Brain pericyte (primary cell): ENCODE results near the gene PRSS23.
A peak's percentile ranks its signal among the peaks of the same experiment; 100 is the strongest.

ENCODE experiments used
- DNase-seq: peaks from one replicate; pipeline ENCODE4 v3.0.0-alpha.2; 2012; ENCODE audit warnings: low read depth, low spot score

Gene PRSS23

DNA sequence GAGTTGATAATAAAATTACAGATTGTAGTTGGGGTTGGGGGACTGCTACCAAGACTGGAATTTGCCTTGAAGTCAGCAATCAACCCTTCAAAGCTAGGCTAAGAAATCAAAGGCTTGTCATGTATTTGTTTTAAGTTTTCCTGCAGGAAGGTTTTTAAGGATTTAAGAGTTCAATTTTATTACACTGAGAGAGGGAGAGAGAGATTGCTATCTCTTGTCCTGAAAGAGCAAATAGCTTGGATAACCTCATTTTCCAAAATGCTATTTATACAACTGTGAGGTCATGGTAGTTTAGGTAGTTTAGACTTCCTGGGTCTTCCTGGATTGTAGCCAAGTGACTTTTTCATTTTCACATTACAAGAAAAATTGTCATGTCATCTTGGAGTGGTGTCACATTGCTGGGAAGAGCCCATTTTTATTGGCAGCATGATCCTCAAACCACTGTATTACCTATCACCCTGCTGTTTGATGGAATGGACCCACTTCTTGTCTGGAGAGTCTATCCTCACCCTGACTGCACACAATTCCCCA lies 10.1 kb upstream of the PRSS23 start:
- no peak for DNase-seq

DNA sequence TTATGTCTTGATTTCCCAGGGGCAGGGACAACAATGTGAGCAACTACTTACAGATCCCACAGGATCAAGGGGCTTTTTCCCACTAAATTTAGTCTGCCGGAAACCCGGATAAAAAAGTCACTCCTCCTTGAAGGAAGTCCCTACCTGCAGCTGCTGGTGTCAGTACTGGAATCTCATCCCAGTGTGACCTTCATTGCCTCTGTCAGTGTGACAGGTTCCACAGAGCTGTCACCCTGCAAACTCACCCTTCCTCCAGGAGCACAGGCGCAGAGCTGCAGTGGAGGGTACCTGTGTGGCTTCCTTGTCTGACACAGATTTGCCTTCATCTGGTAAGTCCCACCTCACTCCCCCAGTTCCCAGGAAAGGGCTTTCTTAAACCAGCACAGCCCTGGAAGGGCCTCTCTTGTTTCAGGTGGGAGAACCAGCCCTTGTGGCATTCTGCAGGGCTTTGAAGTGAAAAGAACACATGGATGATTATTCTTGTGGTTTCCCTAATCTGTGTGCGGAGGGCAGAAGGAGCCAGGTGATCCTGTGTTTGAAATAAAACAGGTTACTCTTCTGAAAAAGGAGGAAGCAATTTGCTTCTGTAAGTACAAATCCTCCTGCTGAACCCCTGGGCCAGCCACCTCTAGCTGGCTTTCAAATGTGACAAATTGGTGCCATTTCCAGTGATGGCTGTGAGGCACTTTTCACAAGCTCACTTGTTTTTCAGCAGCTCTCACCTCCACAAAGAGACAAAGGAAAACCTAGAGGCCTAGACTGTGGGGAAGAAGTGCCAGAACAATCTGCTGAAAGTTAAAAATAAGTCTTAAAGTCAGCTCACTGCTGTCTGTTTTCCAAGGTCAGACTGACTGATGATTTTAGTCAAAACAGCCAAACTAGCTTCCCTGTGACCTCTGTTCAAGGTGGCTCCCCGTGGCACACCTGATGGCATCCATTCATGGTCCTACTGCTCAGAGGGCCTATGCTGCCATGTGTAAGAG lies 9.2 kb upstream of the PRSS23 start:
- DNase-seq: no peak

DNA sequence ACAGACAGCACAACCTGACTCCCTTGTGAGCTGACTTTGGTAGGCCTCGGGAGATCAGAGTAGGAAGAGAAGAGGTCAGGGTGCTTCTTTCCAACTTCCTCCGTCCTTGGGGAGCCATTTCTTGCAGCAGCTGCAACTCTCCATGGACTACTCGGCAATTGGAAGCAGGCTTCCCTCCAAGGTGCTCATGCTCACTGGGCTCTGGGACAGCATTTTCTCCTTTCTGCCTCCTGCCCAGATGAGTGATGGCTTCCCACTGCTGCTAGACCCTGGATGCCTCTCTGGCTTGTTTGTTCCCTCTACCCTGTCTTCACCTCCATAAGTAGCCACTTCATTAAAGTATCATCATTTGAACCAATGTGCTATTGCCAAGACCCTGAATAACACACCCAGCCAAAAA lies 8.2 kb upstream of the PRSS23 start:
- DNase-seq: no peak

DNA sequence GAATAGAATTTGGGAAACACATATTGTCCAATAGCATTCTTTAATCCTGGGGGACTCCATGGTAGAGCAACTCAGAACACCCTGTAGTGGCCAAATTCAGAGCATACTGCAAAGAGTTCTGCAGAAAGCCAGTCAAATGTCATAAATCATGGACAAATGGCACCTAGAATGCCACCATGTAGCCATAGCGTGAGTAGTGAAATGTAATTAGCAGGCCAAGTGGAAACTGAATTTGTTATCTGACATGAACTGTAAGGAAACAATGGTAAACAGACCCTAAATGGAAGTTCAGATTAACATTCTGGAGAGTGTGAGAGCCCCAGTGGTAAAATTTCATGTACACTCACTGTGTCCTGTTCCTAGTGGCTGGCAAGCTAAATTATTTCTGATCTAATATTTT lies 7.0 kb upstream of the PRSS23 start:
- no peak for DNase-seq

DNA sequence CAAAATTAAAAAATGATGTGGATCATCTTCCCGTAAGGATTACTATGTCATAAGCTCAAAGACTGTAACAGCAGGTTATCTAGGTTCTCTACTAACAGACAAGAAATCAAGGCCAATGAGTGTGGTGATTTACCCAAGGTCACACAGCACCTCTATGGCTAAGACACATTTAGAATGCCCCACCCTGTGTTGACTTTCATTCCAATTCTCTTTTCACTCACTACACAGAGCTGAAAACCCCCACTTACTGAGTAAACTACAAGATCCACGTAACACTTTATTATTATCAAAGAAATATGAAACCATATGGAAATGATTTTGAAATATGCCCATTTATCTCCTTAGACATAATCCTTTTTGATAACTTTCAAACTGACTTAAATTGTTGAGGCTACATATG lies 4.8 kb upstream of the PRSS23 start:
- no peak for DNase-seq

DNA sequence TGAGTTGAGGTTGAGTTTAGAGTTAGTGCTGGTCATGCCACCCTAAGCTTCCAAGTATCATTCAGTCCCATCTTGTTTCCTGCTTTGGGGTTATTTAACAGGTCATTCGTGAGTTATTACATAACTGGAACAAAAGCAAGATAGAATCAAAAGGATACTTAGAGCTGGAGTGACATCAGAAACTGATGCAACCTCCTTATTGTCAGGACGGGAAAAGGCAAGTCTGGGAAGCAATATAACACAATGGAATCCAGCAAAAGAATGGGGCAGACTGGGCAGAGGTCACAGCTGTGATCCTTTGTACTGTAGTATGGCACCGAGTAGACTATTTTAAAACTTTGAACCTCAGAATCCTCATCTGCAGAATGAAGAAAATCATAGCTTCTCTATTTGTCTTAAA lies 4.4 kb upstream of the PRSS23 start:
- no peak for DNase-seq

DNA sequence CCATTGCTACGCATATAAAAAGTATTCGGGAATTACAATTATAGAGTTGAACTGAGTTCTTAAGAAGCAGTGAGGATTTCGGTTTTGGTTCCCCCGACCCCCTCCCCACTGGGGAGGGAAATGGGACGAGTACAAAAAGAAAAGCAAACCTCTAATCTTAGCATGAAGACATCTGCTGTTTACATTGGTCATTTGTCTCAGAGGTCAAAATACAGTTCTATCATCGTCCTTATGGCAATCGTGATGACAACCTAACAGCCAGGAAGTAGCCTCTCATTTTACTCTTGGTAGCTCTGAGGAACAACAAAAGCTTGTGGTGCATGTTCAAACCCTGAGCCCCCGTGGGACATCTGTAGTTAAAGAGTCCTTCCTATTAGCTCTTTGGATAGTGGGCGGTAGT lies 3.2 kb upstream of the PRSS23 start:
- no peak for DNase-seq

DNA sequence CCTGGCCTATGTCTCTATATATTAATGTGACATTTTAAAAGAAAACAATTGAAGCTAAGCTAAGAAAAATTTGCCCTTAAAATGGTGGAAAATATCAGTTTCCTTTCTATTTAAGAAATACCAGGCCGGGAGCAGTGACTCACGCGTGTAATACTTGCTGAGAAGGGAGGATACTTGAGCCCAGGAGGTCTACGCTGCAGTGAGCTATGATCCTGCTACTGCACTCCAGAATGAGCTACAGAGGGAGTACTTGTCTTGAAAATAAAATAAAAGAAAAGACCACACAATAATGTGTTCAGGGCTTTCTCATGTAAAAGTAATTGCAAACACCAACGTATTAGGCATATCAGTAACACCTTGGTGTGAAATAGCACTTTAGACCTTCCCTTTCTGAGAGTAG lies 1.4 kb upstream of the PRSS23 start:
- peak; percentile 65 for DNase-seq

DNA sequence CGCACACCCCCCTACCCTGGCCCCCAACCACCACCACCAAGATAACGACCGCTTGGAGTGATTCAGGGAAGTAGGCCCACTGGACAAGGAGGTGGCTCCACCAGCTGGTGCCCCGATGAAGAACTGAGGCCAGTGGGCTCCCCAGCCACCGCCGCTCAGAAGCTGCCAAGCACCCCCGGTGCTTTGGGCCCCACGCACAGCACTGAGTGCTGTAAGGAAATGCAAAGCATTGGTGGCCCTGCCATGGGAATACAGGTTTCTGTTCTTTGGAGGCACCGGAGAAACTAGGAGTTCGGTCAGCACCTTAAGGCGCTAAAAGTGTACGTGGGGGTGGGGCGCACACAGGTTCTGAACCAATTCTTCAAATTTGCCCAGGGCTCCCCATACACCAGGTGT lies 664 bp upstream of the PRSS23 start:
- DNase-seq: no peak

DNA sequence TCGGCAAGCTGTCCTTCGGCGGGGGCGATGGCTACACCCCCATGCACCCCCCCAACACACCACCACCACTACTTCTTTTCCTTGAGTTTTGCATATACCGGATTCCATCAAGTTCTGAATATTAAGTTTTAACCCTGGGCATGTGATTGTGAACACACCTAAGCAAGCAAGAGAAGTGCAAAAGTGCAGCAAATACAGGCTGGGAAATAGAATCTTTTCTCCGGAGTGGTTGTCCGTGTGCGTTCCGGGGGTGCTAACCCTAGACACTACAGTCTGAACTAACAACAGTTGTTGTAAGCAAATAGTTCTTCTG lies 574 bp downstream of the PRSS23 start:
- no peak for DNase-seq

DNA sequence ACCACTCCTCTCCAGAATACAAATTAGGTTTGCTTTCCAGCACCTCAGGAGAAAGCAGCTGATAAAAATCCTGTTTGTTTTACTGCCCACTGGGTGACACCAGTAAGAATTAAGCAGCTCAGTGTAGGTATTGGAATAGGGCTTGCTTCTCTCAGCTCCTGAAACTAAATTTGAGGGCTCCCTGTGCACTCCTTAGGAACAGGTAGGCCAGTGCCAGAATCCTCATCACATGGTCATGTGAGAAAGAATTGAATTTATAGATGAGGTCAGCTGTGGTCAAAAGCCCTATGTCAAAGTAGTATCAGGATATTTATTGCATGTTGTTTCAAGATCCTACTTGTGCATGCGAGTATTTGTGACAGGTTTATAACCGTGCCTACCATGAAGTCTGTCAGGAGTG lies 1.0 kb downstream of the PRSS23 start:
- DNase-seq: no peak

DNA sequence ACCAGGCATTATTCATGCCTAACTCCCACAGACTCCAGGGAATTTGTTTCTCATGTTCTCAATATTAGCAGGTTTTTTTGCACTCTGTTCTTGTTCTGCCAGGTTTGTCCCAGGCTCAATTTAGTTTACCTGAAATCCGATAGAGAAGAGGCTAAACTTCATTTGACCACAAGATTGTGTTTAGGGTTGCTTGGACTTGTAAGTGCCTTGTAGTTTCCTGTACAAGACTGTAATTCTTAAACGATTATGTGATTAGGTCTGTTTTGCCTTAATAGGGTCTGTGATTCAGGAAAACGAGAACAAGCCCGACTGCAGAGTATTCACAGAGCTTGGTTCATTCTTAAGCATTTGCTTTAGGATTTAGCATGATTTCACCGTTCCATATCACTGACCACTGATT lies 1.8 kb downstream of the PRSS23 start:
- DNase-seq: no peak

DNA sequence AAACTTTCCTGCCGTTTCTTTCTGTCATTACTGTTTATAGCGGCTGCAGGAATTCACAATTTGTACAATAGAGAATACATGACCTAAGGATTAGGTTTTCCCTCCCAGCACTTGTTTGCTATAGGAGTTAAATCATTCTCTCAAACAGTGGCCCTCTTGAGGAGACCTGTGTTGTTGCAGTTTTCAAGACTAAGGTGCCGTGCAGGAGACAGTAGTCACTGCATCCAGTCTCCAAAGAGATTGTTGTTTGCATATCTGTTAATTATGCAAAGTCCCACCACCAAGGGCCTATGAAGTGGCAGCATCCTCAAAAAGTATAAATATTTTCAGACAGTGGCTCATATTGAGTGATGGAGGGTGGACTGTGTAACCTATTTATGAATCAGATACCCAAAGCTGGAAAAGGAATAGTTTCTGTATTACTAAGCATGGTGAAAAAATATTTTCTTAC lies 2.3 kb downstream of the PRSS23 start:
- DNase-seq: no peak

DNA sequence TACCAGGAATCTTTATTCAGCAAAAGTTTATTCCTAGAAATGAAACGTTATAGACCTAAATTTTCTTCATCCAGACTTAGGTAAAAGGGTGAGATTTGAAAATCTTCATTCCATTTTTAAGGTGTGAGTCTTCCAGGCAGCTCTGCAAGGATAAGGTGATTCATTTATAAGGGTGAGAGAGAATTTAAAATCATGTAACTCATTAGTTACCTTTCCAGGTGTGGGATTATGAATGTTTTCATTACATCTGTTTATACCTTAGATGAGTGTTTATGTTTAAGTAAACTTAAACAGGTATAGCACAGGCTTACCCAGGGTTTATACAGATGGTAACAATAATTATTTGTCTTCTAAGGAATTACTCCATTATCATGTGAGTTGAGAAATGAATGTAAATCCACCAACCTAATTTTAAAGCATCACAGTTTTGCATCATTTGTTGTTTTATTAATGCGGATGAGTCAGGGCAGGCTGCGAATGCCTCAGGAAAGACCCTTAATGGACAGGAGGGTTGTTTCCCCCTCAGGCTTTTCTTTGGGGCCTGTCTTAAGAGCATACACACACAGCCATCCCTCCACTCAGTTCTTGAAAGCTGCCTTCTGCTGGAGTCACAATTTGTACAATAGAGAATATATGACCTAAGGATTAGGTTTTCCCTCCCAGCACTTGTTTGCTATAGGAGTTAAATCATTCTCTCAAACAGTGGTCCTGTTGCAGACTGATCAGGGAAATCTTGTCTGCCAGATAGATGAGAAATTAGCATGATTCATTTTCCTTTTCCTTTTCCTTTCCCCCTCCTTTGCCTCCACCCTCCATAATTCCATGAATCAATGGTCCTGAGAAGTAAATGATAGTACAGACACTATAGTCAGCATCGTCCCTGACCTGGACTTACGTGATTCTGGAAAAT lies 3.0 kb downstream of the PRSS23 start:
- no peak for DNase-seq

DNA sequence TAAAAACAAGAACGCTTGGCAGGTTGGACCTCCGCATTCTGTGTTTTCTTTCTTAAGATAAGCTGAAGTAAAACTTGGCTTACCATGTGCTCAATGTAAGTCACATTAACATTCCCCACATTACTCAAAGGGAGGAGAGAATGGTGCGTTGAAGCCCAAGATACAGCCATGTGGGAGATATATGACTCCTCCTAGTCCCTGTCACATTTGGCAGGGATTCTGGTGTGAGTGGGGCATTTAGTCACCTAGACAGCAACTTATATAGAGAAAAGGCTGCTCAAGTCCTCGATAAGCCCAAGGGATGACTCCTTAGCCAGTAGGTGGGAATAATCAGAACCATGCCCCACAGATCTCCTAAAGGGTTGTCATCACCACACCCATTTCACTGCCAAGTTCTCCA lies 4.6 kb downstream of the PRSS23 start:
- DNase-seq: no peak

DNA sequence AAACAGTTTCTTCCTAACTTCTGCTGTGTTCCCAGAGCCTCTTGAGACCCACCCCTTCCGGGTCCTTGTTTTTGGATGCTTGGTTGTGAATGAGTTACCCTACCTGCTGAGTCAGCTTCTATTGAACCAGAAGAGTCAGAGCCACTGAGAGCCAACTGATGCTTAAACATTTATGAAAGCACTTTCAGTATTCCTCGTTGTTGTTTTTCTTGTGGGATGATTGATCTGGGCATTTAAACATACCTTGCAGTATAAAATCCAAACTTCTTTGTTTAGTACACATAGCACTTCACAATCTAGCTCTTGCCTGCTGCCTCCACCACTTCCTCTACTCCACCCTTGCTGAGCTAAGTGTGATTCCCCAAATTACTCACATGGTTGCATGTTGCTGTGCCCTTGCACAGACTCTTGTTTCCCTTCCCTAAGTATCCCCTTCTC lies 5.5 kb downstream of the PRSS23 start:
- no peak for DNase-seq

DNA sequence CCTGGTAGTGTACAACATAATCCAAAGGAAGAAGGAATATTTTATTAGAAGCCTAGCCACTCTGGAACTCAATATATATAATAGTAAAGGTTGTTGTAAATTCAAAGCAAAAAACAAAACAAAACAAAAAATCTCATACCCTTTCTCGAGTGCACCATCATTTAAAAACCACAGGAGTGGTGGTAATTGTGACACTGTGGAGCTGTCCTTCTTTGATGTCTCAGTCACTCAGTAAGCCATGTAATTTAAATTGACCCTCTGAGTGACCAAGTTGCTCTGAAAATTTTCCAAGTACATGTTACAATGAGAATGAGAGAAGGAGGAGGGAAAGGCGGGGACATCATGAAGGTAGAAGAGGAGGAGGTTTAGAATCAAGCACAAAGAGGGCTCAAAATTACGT lies 6.6 kb downstream of the PRSS23 start:
- no peak for DNase-seq

DNA sequence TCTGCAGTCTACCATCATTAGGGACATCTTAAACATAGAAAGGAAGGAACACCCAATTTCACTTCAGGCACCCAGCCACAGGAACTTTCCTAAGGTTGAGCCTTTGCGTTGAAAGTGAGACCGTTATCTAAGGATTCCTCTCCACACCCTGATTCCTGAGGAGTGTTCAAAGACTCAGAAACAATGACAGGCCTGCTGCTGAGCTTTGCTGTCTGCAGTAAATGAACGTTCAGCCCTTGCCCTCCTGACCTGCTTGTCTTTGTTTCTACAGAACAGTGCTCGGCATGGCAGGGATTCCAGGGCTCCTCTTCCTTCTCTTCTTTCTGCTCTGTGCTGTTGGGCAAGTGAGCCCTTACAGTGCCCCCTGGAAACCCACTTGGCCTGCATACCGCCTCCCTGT lies 7.0 kb downstream of the PRSS23 start:
- DNase-seq: no peak

DNA sequence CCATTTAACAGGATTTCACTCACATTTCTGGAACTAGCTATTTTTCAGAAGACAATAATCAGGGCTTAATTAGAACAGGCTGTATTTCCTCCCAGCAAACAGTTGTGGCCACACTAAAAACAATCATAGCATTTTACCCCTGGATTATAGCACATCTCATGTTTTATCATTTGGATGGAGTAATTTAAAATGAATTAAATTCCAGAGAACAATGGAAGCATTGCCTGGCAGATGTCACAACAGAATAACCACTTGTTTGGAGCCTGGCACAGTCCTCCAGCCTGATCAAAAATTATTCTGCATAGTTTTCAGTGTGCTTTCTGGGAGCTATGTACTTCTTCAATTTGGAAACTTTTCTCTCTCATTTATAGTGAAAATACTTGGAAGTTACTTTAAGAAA lies 9.2 kb downstream of the PRSS23 start:
- no peak for DNase-seq

DNA sequence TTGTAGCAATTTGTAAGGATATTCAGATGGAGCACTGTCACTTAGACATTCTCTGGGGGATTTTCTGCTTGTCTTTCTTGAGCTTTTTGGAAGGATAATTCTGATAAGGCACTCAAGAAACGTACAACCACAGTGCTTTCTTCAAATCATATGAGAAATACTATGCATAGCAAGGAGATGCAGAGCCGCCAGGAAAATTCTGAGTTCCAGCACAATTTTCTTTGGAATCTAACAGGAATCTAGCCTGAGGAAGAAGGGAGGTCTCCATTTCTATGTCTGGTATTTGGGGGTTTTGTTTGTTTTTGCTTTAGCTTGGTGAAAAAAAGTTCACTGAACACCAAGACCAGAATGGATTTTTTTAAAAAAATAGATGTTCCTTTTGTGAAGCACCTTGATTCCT lies 9.9 kb downstream of the PRSS23 start:
- no peak for DNase-seq

DNA sequence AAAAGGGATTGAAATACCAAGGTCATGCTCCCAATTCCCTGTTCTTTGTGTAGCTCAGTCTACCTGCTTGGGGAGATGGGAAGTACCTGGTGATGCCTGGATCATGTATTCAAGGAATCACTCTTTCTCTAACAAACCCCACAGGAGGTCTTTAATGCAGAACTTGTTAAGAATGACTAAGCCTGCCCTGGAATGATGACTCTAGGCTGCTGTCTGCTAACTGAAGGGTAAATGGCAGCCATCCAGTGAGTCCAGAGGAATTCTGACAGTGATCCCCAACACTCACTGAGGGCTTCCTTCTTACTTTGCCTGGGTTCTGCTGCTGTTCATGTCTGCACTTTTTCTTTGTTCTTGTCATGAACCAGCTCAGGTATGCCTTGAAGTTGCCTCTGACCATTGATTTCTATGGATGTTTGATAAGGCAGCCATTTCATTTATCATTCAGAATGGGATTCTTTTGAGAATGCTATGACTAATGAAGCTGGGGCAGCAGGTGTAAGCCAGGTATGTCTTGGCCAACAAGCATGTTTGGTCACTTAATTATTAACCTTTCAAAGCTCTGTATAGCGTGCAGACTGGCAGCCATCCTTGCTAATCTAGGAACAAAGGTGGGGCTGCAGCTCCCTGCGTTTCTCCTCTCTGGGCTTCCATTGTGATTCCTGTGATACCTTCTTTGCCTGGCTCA lies 11.4 kb downstream of the PRSS23 start:
- DNase-seq: no peak

DNA sequence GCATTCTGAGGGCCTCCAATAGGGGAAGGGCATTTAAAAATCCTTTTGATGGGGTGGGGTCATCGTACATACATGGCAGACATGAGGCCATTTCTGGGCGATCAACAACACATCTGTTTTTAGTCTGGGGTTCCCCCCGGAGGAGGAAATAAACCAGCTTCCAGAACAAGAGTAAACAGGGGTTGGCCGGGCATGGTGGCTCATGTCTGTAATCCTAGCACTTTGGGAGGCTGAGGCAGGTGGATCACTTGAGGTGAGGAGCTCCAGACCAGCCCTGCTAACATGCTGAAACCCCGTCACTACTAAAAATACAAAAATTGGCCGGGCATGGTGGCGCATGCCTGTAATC lies 12.0 kb downstream of the PRSS23 start:
- no peak for DNase-seq
